HAP-1 (cell line): ENCODE data around the gene PRR18.

Source experiments
- DNase-seq, 2 experiments: peaks; one replicate each; pipeline ENCODE4 v3.0.0-alpha.2; 2016 to 2020; ENCODE audit warnings: low spot score in 2 of 2
- H3K27me3 ChIP-seq: fragments of 250-450 bp; sonication (Bioruptor Pico); 2 replicates; pipeline ENCODE4 v1.5.1; 2020; ENCODE audit warnings: low read depth, mild to moderate bottlenecking, moderate library complexity
- H3K36me3 ChIP-seq: fragments of 250-450 bp; sonication (Bioruptor Pico); replicated peaks from 2 replicates; pipeline ENCODE4 v1.5.1; 2020; ENCODE audit warnings: mild to moderate bottlenecking
- H3K4me1 ChIP-seq: fragments of 250-450 bp; sonication (Bioruptor Pico); 2 replicates; pipeline ENCODE4 v1.5.1; 2020; ENCODE audit warnings: mild to moderate bottlenecking
- H3K4me3 ChIP-seq: fragments of 250-450 bp; sonication (Bioruptor Pico); 2 replicates; pipeline ENCODE4 v1.5.1; 2020; ENCODE audit warnings: mild to moderate bottlenecking, moderate library complexity
- H3K9me3 ChIP-seq: fragments of 250-450 bp; sonication (Bioruptor Pico); 2 replicates; pipeline ENCODE4 v1.5.1; 2020; ENCODE audit warnings: mild to moderate bottlenecking, moderate library complexity
- in situ Hi-C: fragments of 300-500 bp; cut with MboI; formaldehyde crosslinking; loops from 3 replicates; pipeline ENCODE4 v1.14.3; 2020; ENCODE audit warnings: low sequenced_read_pairs, inconsistent platforms, mixed read lengths

Gene PRR18

DNA sequence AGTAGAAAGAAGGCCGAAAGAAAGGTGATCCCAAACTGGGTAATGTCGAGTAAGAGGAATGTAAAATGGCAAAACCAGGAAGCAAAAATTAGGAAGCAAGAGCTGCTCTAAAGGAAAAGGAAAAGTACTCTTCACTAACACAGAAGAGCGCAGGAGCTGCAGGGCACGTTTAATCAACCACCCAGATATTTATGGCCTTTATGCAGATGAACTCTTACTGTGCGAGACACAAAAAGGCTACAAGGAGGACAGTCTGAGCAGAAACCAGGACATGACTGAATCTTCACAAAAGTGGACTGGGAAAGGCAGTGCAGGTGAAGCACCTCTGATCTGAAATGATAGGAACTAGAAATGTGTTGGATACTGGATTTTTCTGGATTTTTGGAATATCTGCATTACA is 15.2 kb upstream of the PRR18 start:
- DNase-seq: no peak
- in situ Hi-C loops: no loop called here
- Histone ChIP-seq H3K36me3 (peaks cover 11% of the 10 kb centered on the region), H3K4me1 (no peaks in the 10 kb centered on the region), H3K4me3 (no peak overlapping the region), H3K9me3 (no peaks in the 10 kb centered on the region), H3K27me3 (no peaks in the 10 kb centered on the region)

DNA sequence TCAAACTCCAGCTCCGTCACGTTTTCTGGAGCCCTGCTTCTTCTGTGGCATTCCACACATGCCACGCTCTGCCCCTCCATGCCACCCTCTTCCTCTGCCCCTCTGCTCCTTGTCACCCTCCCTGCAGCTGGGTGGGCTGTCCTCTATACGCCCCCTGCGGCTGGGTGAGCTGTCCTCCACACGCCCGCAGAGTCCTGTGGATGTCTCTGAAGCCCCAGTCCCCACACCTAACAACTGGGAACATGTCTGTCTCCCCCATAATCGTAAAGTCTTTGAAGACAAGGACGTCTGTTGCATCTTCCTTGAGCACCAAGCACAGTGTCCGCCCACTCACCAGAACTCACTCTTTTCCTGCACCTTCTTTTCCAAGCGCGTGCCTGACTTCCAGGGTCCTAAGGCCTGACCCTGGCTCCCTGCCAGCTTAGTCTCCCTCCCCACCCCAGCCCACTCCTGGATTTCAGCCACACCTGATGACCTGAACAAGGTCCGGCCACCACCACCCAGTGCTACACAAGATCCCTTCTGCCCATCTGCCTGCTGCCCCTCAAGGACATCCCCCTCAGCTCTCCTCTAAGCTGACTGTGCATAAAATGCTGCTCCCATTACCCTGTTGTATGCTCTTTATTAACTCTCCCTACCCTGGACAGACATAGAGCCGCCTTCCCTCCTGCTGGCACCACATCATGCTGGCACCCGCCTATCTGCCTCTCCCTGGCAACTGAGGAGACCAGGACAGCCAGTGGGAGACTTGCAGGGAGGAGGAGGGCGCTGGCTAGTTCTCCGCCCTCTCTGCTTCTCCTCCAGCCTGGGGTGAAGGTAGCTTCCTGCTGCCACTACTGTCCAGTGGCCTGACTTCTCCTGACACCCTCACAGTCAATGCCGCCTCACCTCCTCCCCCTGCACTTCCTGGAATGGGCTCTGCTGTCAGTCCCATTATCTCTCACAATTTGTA is 10.7 kb upstream of the PRR18 start:
- no peak for DNase-seq

DNA sequence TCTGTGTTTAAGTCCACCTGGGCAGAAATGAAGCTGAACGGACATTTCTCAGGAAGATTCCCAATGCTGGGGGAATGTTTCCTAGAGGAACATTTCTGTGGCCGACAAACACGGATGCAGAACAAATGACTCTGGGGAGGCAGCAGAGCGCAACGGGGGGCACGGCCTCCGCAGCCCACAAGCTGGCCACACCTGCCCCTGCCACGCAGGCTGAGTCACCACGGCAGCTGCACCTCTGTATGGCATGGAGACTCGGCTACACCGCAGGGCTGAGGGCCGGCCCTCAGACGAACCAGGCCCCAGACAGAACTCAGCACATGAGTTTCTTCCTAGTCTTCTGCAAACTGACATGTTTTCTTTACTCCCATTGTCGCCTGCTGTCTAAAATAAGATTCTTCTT is 10.0 kb upstream of the PRR18 start:
- no peak for DNase-seq
- Histone ChIP-seq H3K4me1 (no peaks in the 10 kb centered on the region), H3K4me3 (no peak overlapping the region), H3K9me3 (no peaks in the 10 kb centered on the region), H3K36me3 (0 out of 2 replicates have a peak, but pooled peaks cover 6% of the 10 kb centered on the region), H3K27me3 (no peaks in the 10 kb centered on the region)
- in situ Hi-C loops: no loop called here

More for the DNA sequence above, 10.7 kb upstream of the PRR18 start:
- in situ Hi-C loops: no loop called here
- H3K4me1 ChIP-seq: no peaks in the 10 kb centered on the region
- H3K27me3 ChIP-seq: no peaks in the 10 kb centered on the region
- no peaks in the 10 kb centered on the region for H3K9me3 ChIP-seq
- no peak overlapping the region for H3K4me3 ChIP-seq
- 0 out of 2 replicates have a peak, but pooled peaks cover 9% of the 10 kb centered on the region for H3K36me3 ChIP-seq

DNA sequence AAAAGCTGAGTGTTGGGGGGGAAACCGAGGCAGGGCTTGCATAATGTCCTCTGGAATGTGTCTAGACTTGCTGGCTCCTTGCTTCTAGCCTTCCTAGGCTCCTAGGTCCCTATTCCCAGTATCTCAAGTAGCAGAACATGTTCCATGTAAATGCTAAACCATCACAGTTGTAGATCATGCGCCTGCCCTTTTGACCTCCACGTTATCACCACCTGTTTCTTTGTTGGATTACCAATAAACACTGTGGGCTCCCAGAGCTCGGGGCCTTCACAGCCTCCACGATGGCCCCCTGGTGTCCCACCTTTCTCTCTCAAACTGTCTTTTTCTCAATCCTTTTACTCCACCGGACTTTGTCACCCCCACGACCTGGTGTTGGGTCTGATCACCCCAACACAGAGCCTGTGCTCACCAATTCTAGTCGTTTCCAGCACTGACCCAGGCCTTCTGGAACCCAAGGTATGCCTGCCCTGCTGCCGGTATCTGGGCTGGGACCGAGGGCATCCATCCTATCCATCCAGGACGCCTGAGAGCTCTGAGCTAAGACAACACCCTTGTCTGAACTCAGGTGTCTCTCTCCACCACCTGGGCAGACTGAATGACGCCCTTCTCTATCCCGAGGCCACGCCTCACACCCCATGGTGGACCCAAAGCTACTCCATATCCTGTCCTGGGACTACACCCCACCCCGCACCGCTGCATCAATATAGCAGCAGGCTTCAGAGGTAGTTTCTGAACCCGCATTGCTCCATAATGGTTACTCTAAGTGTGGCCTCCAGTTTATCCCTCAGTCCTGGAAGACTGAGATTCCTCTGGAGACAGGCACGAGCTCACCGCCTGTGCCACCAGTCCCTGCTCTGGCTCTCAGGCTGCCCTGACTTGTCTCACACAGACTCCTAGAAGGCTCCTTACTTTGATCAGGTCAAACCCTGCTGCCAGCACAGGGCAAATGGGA is 9.3 kb upstream of the PRR18 start:
- Histone ChIP-seq H3K4me1 (no peaks in the 10 kb centered on the region), H3K9me3 (no peaks in the 10 kb centered on the region), H3K36me3 (0 out of 2 replicates have a peak, but pooled peaks cover 3% of the 10 kb centered on the region), H3K4me3 (no peak overlapping the region), H3K27me3 (no peaks in the 10 kb centered on the region)
- no peak for DNase-seq
- in situ Hi-C loops: no loop called here

DNA sequence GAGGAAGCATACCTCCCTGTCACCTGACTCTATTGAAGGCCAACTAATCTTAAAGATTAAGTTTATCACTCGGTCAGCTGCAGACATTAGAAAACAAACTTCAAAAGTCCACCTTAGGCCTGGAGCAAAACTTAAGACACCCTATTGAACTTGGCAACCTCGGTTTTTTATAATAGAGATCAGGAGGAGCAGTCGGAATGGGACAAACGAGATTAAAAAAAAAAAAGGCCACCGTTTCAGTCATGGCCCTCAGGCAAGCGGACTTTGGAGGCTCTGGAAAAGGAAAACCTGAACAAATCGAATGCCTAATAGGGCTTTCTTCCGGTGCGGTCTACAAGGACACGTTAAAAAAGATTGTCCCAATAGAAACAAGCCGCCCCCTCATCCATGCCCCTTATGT is 7.2 kb upstream of the PRR18 start:
- H3K9me3 ChIP-seq: no peaks in the 10 kb centered on the region
- H3K4me3 ChIP-seq: no peak overlapping the region
- in situ Hi-C loops: no loop called here
- H3K27me3 ChIP-seq: no peaks in the 10 kb centered on the region
- H3K4me1 ChIP-seq: no peaks in the 10 kb centered on the region
- no peak for DNase-seq
- H3K36me3 ChIP-seq: no peaks in the 10 kb centered on the region

DNA sequence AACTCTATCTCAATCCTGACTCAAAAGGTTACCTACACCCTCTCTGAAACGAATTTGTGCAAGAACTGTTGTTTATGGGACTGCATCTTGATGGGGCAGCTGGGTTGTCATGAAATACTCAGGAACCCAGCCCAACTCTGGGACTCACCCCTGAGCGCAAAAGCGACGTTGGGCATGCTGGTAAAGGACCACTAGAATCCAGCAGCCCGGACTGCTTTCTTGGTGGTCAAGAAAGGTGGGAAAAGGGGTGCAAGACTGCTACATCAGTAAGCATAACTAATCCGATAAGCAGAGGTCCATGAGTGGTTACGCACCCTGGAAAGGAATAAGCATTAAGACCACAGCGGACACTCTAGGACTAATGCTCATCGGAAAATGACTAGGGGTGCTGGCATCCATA is 6.3 kb upstream of the PRR18 start:
- in situ Hi-C loops: no loop called here
- Histone ChIP-seq H3K27me3 (no peaks in the 10 kb centered on the region), H3K4me1 (no peaks in the 10 kb centered on the region), H3K9me3 (no peaks in the 10 kb centered on the region), H3K36me3 (no peaks in the 10 kb centered on the region), H3K4me3 (no peak overlapping the region)
- DNase-seq: no peak

DNA sequence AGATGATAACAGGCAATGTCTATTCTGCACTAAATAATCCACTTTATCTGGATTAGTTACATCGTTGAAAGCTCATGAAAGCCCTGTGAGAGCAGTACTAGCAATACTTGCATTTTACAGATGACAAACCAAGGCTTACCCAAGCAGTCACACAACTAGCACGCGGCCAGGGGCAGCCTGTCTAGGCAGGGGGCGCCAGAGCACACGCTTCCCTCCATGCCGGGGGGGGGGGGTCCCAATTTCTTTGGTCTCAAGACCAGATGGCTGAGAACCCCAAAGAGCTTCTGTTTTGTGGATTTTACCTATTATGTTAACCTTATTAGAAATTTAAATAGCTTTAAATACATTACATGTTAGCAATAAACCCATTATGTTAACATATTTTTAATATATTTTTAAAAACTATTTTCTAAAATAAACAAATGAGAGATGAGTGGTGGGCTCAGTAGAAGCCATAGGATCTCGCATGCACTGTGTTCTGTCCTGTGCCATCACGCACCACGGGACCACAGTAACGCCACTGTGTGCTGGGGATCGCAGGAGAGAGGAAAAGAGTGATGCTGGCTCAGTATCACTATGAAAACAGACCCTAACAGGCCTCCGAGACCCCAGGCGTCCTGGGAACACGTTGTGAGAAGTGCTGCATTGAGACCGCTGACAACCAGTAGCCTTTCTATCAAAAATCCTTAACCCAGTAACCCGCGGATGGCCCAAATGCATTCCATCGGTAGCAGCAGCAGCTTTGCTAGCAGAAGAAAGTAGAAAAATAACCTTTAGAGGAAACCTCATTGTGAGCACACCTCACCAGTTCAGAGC is 5.3 kb upstream of the PRR18 start:
- Histone ChIP-seq H3K4me3 (no peak overlapping the region), H3K9me3 (no peaks in the 10 kb centered on the region), H3K27me3 (no peaks in the 10 kb centered on the region), H3K36me3 (no peaks in the 10 kb centered on the region), H3K4me1 (no peaks in the 10 kb centered on the region)
- DNase-seq: peak; percentile 37 to 63
- in situ Hi-C loops: no loop called here

DNA sequence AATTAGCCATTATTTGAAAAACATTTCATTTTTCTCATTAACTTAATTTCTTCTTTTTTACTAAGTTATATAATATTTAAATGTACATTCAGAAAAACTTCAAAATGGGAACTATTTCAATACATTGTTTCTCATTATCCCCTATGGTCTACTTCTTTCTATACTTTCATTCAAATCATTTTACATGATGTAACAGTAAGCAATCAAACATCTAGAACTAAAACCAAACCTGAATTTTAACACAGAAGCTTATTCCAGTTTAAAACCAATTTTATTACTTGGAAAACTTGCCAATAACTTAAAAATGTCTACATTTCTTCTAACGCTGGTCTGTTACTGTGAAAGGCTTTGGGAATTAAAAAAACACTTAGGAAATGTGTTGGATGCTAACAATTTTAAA is 4.6 kb upstream of the PRR18 start:
- in situ Hi-C loops: no loop called here
- Histone ChIP-seq H3K27me3 (no peaks in the 10 kb centered on the region), H3K9me3 (no peaks in the 10 kb centered on the region), H3K4me3 (no peak overlapping the region), H3K4me1 (no peaks in the 10 kb centered on the region), H3K36me3 (no peaks in the 10 kb centered on the region)
- DNase-seq: no peak

DNA sequence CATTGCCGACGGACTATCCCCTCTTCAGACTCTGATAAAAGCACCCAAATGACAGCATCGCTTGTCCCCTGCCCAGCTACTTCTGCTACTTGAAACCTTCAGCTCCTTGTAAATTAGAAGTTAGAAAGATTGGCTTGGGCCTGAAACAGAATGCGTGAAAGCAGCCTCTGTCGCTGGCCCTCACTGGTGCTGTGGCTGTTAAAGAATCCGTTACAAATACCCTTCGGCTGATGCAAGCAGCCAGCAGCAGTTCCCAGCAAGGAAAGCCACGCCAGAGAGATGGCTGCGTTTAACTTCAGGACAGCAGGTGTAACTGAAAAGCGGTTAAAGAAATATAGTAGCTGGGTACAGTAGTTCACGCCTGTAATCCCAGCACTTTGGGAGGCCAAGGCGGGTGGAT is 2.4 kb upstream of the PRR18 start:
- Histone ChIP-seq H3K9me3 (no peaks in the 10 kb centered on the region), H3K4me3 (no peak overlapping the region), H3K36me3 (no peaks in the 10 kb centered on the region), H3K4me1 (no peaks in the 10 kb centered on the region), H3K27me3 (no peaks in the 10 kb centered on the region)
- in situ Hi-C loops: no loop called here
- no peak for DNase-seq

DNA sequence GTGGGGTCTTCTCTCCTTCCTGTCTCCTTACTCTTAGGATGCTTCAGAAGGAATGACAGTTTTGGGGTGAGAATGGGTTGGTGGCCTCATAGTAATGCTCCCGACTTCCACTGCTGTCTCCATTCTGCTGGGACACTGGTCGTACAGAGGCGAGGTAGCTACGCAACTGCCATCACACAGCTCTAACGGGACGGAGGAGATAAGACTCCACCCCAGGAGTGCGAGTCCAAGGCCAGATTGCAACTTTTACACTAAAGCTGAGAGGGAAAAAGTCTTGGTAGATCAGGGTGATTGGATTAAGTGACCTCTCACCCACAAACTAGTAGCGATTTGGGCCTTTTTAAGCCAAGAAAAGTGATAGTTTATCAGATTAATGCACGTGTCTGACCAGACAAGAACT is 1.8 kb upstream of the PRR18 start:
- in situ Hi-C loops: no loop called here
- Histone ChIP-seq H3K27me3 (no peaks in the 10 kb centered on the region), H3K4me1 (no peaks in the 10 kb centered on the region), H3K9me3 (no peaks in the 10 kb centered on the region), H3K36me3 (no peaks in the 10 kb centered on the region), H3K4me3 (no peak overlapping the region)
- DNase-seq: no peak

DNA sequence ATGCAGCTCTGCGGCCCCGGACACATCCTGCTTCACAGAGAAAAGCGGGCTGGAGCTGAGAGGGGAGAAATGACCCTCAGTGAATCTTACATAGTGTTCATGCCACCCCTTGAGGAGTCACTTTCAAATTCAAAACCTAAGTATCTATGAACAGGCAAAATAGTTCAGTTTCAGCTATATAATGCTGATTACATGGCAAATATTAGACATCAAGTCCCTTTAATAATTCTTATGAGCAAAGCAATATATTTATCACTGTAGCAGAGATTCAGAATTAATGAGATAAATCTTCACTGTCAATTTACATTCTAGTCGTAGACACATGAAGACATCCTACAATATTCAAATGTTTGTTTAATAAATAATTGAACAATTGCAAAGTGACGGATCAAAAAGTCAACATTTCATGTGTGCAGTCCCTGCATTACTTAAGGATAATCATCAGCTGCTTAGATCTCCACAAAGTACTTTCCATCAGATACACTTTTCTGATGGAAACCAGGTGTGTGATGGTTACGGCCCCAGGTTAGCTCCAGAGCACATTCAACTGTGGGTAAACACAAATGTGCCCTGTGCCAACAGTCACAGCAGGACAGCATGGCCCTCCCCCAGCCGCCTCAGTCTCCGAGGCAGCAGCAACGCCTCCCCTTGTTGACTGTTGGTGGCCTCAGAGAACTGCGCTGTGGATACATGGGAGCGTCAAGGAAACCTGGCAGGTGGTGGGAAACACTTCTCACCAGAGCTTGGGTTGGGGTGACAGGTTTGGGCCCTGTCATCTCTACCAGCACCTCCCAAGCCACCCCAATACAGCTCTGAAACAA is 787 bp upstream of the PRR18 start:
- H3K4me1 ChIP-seq: no peaks in the 10 kb centered on the region
- in situ Hi-C loops: no loop called here
- no peaks in the 10 kb centered on the region for H3K9me3 ChIP-seq
- H3K4me3 ChIP-seq: no peak overlapping the region
- no peaks in the 10 kb centered on the region for H3K36me3 ChIP-seq
- no peaks in the 10 kb centered on the region for H3K27me3 ChIP-seq
- DNase-seq: no peak

DNA sequence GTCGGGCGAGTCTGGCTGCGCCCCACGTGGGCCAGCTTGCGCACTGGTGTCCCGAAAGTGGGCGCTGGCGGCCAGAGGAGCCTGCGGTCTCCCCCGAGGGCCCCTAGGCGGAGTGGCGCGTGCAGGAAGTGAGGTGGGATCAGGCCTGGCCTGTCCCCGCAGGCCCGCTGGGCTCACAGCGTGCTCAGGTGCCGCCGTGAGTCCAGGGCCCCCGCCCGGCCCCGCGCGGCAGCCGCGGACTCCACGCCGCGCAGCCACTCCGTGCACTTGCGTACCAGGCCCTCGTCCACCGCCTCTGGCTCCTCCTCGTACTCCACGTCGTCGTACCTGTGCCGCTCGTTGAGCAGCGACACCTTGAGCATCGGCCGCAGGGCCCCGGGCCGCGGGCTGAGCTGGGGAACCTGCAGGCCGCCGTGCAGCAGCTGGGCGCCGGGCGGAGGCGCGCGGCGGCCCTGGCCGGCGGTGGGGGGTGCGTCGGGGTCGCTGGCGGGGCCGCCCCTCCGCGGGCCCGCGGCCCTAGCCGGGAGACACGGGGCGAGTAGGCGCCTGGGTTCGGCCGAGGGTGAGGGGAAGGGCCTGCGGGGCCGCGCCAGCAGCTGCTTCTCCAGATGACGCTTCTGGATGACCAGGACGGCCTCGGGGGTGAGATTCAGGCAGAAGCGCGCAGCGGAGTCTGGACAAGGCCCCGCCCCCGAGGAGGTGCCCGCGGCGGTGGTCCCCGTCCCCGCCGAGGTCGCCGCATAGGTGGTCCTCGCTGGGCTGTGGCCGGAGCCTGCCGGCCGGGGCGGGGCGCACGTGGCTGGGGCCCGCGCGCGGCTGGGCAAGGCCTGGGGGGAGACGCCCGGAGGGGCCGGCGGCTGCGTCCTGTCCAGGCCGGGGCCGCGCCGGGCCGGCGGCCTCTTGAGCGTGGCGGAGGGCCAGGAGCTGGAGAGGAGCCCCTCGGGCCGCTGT is 835 bp downstream of the PRR18 start:
- no peak overlapping the region for H3K4me3 ChIP-seq
- H3K27me3 ChIP-seq: no peaks in the 10 kb centered on the region
- no peaks in the 10 kb centered on the region for H3K4me1 ChIP-seq
- no peaks in the 10 kb centered on the region for H3K9me3 ChIP-seq
- H3K36me3 ChIP-seq: no peaks in the 10 kb centered on the region
- in situ Hi-C loops: no loop called here
- no peak for DNase-seq
